ENCODE results near the gene VEGFA.

Gene VEGFA

DNA sequence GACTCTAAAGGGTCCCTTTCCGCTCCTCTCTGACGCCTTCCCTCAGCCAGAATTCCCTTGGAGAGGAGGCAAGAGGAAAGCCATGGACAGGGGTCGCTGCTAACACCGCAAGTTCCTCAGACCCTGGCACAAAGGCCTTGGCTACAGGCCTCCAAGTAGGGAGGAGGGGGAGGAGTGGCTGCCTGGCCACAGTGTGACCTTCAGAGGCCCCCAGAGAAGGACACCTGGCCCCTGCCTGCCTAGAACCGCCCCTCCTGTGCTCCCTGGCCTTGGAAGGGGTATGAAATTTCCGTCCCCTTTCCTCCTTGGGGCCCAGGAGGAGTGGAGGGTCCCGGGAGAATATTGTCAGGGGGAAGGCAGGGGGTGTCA lies 2.7 kb downstream of the VEGFA start:
- no peak for DNase-seq (ENCODE audit: low read depth in 2 of 2)

DNA sequence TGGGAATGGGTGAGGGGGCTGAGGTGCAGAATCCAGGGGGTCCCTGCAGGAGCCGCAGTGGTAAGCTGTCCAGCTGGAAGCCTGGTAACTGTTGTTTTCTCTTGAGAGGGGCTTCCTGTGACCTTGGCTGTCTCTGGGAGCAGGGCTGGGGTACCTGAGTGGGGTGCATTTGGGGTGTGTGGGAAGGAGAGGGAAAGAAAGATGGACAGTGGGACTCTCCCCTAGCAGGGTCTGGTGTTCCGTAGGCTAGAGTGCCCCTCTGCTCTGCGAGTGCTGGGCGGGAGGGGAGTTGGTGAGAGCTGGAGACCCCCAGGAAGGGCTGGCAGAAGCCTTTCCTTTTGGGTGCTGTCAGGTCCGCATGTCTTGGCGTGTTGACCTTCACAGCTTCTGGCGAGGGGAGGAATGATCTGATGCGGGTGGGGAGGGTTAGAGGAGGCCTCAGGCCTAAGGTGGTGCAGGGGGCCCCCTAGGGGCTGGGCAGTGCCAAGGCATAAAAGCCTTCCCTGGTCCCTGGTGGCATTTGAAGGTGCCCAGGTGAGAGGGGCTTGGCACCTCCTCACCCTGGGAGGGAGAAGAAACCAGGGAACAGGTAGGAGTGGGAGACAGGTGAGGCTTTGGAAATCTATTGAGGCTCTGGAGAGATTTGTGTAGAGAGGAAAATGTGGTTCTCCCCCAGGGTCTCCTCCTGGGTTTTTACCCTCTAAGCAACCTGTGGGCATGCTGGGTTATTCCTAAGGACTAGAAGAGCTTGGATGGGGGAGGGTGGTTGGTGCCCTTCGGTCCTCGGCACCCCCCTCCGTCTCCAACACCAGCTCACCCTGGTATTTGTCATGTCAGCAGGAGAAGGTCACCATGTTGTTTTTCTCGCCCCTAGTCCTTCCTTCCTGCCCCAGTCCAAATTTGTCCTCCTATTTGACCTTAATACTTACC lies 3.3 kb downstream of the VEGFA start:
- no peak for DNase-seq (ENCODE audit: low read depth in 2 of 2)

- DNase-seq (ENCODE audit: low read depth in 2 of 2): no peak
Observed at GRCh38 chr6:43773980-43774775, 4.2 kb downstream of the VEGFA start.

GRCh38 chr6:43774776-43775534 lies 4.9 kb downstream of the VEGFA start:
- peak in 1 of 2 donors; percentile 14 for DNase-seq (ENCODE audit: low read depth in 2 of 2)

- DNase-seq (ENCODE audit: low read depth in 2 of 2): no peak
Observed at GRCh38 chr6:43775535-43775885, 5.5 kb downstream of the VEGFA start.

- DNase-seq (ENCODE audit: low read depth in 2 of 2): no peak
Observed at GRCh38 chr6:43776115-43776798, 6.2 kb downstream of the VEGFA start.

DNA sequence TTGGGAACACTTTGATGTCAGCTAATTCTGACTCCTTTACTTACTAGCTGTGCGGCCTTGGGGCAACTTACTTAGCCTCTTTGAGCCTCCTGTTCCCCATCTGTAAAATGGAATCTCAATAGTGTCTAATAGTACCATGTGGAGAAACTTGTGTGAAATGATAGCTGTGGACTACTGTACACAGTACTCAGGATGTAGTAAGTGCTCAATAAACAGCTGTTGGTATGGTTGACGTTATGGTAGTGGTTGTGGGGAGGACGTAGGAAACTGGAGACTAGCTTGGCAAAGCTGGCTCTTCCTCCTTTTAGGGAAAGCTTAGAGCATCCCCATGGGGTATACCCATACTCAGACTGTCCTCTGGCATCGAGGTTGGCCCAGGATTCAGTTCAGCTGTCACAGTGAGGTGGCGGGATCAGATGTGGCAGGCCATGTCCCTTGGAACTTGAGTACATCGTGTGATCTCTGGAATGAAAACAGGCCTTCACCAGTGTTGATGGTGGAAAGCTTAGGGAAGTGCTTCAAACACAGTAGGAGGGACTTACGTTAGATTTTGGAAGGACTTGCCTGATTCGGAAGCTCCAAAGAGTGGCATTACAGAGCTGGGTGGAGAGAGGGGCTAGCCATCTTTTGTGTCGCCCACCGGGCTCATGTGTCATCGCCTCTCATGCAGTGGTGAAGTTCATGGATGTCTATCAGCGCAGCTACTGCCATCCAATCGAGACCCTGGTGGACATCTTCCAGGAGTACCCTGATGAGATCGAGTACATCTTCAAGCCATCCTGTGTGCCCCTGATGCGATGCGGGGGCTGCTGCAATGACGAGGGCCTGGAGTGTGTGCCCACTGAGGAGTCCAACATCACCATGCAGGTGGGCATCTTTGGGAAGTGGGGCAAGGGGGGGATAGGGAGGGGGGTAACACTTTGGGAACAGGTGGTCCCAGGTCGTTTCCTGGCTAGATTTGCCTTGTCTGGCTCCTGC lies 7.1 kb downstream of the VEGFA start:
- DNase-seq (ENCODE audit: low read depth in 2 of 2): no peak

DNA sequence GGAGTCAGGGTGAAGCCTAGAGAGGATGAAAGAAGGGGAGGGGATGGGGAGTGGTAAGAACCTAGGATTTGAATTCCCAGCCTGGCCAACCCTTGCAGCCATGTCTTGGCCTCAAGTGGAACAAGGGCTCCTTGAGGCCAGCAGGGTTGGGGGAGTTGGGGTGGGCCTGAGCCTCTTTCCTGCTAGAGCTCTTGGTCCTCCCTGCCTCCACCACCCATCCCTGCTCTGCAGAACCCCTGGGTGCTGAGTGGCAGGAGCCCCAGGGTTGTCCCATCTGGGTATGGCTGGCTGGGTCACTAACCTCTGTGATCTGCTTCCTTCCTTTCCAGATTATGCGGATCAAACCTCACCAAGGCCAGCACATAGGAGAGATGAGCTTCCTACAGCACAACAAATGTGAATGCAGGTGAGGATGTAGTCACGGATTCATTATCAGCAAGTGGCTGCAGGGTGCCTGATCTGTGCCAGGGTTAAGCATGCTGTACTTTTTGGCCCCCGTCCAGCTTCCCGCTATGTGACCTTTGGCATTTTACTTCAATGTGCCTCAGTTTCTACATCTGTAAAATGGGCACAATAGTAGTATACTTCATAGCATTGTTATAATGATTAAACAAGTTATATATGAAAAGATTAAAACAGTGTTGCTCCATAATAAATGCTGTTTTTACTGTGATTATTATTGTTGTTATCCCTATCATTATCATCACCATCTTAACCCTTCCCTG lies 8.3 kb downstream of the VEGFA start:
- no peak for DNase-seq (ENCODE audit: low read depth in 2 of 2)

DNA sequence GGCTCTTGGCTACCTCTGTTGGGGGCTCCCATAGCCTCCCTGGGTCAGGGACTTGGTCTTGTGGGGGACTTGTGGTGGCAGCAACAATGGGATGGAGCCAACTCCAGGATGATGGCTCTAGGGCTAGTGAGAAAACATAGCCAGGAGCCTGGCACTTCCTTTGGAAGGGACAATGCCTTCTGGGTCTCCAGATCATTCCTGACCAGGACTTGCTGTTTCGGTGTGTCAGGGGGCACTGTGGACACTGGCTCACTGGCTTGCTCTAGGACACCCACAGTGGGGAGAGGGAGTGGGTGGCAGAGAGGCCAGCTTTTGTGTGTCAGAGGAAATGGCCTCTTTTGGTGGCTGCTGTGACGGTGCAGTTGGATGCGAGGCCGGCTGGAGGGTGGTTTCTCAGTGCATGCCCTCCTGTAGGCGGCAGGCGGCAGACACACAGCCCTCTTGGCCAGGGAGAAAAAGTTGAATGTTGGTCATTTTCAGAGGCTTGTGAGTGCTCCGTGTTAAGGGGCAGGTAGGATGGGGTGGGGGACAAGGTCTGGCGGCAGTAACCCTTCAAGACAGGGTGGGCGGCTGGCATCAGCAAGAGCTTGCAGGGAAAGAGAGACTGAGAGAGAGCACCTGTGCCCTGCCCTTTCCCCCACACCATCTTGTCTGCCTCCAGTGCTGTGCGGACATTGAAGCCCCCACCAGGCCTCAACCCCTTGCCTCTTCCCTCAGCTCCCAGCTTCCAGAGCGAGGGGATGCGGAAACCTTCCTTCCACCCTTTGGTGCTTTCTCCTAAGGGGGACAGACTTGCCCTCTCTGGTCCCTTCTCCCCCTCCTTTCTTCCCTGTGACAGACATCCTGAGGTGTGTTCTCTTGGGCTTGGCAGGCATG lies 9.2 kb downstream of the VEGFA start:
- DNase-seq (ENCODE audit: low read depth in 2 of 2): no peak

- no peak for DNase-seq (ENCODE audit: low read depth in 2 of 2)
Observed at GRCh38 chr6:43779852-43780236, 9.8 kb downstream of the VEGFA start.

DNA sequence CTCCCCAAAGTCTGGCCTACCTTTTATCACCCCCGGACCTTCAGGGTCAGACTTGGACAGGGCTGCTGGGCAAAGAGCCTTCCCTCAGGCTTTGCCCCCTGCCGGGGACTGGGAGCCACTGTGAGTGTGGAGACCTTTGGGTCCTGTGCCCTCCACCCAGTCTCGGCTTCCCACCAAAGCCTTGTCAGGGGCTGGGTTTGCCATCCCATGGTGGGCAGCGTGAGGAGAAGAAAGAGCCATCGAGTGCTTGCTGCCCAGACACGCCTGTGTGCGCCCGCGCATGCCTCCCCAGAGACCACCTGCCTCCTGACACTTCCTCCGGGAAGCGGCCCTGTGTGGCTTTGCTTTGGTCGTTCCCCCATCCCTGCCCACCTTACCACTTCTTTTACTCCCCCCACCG lies 10.3 kb downstream of the VEGFA start:
- DNase-seq (ENCODE audit: low read depth in 2 of 2): no peak

GRCh38 chr6:43780941-43781928 lies 11.2 kb downstream of the VEGFA start:
- no peak for DNase-seq (ENCODE audit: low read depth in 2 of 2)

- no peak for DNase-seq (ENCODE audit: low read depth in 2 of 2)
Observed at GRCh38 chr6:43781941-43782704, 12.1 kb downstream of the VEGFA start.

GRCh38 chr6:43782764-43783513 lies 12.9 kb downstream of the VEGFA start:
- no peak for DNase-seq (ENCODE audit: low read depth in 2 of 2)

- DNase-seq (ENCODE audit: low read depth in 2 of 2): no peak
Observed at GRCh38 chr6:43784049-43784855, 14.2 kb downstream of the VEGFA start.

Data from stimulated activated CD8-positive, alpha-beta memory T cell treated with anti-CD3 and anti-CD28 coated beads, Interleukin-7, amount 100 ng/mL, for 1 hour (primary cell).